Stimulated activated CD8-positive, alpha-beta memory T cell treated with anti-CD3 and anti-CD28 coated beads, Interleukin-4, amount 100 ng/mL, for 4 hours (primary cell): ENCODE measurements around the gene FAM237A.

Experiments
- DNase-seq, 2 donors: peaks; one replicate each; pipeline ENCODE4 v3.0.0-alpha.2; 2020; ENCODE audit warnings: low read depth in 2 of 2, low spot score in 1 of 2

Gene FAM237A

GRCh38 chr2:206642075-206643025 is at the start of gene FAM237A:
Gene FAM237A, plus strand, starts transcription at chr2:206642487. Its CDS starts 1,750 bp downstream, at chr2:206644237.
- DNase-seq = no peak

GRCh38 chr2:206597717-206598218 is 44.5 kb upstream of the FAM237A start:
- no peak for DNase-seq

GRCh38 chr2:206603243-206603642 is 39.0 kb upstream of the FAM237A start:
- no peak for DNase-seq

DNA sequence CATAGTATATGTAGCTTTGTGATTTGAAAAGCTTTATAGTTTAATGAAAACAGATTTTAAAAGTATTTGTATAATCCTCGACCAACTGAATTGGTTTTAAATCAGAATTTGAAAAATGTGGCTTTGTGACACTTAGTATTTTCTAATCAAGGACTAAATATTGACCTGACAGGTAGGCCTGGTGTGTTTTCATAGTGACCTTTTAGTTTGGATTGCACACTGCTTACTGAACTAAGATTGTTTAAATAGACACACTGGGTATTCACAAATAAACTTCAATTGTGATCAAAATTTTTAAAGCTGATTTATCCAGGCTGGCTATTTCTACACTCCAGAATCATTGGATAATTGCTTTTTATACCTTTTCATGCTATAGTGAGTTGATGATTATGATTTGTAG is 31.8 kb upstream of the FAM237A start:
- no peak for DNase-seq

DNA sequence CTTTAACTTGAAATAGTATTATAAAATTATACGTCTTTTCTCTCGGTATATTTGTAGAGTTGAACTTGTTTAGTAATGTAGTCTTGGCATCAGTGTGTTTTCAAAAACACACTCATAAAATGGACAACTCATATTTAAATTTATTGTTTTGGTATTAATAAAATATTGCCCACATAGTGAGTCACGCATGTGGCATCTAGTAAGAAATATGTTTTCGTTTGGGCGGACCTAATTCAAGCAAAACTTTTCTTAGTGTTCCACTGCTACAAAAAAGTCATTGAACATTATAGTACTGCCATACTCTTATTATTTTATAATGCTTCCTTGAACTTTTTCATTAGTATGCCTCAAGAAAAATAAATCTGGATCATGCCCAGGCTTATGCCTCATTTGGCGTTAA is 31.1 kb upstream of the FAM237A start:
- no peak for DNase-seq

- DNase-seq = no peak
These were observed 30.6 kb upstream of the FAM237A start for GRCh38 chr2:206611736-206612135.

- DNase-seq = no peak
These were observed 27.5 kb upstream of the FAM237A start for GRCh38 chr2:206614811-206615210.

GRCh38 chr2:206615417-206616089 is 26.7 kb upstream of the FAM237A start:
- no peak for DNase-seq

- DNase-seq = no peak
These were observed 26.1 kb upstream of the FAM237A start for GRCh38 chr2:206616151-206616550.

GRCh38 chr2:206619011-206619410 is 23.3 kb upstream of the FAM237A start:
- no peak for DNase-seq

GRCh38 chr2:206626108-206626507 is 16.2 kb upstream of the FAM237A start:
- DNase-seq = no peak

- DNase-seq = no peak
These were observed 14.7 kb upstream of the FAM237A start for GRCh38 chr2:206627632-206628031.

DNA sequence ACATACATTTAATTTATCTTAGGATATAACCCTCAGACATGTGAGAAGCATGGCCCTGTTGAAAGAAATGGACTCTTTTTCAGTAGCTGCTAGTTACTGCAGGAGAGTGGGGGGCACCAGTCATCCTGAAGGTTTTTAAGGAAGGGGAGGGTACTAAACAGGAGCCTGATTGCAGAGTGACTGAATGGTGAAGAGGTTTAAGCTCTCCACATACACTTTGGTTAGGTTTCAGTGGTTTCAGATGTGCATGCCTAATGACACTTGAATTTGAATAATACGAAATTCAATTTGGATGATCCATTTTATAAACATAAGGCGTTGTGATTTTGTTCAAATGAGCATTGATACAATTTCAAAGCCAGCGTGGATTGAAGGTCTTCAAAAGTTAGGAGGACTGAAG is 10.9 kb upstream of the FAM237A start:
- no peak for DNase-seq

DNA sequence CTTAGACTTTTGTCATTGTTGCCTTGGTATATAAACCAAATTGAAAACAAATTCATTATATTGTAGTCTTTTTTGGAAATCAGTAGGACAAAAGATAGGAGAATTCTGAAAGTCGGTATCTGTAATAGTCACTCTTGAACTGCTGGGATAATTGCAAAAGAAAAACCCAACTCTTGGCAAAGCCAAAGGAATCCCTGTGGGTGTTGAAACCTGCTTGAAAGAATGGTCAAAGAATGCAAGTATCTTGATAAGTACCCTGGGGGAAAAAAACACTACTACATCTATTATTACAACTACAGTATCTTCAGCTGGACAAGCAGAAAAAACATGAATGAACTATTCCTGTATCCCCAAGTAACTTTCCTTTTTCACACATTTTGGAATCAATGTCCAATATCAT is 7.3 kb upstream of the FAM237A start:
- no peak for DNase-seq

DNA sequence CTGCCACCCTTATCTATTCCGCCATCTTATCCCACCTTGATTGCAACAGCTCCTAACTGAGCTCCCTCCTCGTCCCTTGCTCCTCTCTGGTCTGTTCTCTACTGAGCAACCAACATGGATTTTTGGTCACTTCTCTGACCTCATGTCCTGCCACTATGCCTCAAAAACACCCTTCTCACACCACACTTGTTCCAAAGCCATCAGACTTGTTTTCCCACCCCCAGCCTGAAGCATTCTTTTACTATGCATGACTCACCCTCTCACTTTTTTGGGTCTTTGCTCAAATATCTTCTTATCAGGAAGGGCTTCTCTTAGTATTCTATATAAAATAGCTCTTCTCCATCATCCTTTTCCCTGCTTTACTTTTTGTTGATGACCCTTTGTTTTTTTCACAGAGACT is 2.7 kb upstream of the FAM237A start:
- no peak for DNase-seq

GRCh38 chr2:206641226-206641625 is 1.1 kb upstream of the FAM237A start:
- no peak for DNase-seq

GRCh38 chr2:206647985-206648384 is 5.7 kb downstream of the FAM237A start:
- no peak for DNase-seq

DNA sequence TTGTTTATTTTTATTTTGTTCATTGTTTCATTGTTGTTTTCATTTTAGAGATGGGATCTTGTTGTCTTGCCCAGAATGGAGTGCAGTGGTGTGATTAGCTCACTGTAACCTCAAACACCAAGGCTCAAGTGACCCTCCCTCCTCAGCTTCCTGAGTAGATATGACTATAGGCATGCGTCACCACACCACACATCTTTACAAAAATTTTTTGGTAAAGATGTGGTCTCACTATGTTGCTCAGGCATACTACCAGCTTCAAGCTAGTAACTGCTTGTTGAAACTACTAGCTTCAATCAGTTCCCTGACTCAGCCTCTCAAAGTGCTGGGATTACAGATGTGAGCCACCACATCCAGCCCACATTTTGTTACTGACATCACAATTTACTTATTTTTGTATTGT is 14.8 kb downstream of the FAM237A start:
- no peak for DNase-seq

- DNase-seq = no peak
These were observed 23.0 kb downstream of the FAM237A start for GRCh38 chr2:206665251-206665650.

DNA sequence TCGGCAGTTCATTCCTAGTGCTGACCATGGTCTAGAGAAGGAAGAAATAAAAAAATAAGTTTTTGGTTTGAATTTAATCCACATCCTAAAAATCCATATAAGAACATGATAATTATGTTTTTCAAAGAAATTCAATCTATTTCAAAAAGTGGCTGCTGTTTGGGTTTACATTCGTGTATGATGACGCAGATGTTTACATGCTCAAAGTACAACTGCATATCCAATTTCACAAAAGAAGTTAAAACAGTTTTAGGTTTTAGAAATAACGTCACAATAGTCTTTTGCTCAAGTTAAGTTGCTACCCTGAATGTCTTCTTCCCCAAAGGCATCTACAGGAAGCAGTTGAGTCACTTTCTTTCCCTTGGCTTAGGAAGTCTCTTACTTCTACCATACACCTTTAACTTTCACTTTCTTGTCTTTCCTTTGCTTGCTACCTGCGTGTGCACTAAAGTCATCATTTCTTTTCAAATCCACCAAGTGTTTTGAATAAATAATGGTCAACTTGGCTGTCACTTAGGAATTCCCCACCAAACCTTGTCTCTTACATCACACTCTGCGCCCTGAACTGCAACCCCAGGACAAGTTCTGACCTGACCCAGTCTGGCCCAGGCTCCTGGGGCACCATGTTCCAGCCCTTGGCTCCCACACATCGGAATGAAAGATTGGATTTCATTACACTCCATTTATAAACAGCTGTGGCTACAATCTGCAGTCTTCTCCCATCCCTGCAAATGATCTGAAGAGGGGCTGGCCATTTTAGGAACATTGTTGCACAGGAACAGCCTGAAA is 28.4 kb downstream of the FAM237A start:
- DNase-seq = no peak

DNA sequence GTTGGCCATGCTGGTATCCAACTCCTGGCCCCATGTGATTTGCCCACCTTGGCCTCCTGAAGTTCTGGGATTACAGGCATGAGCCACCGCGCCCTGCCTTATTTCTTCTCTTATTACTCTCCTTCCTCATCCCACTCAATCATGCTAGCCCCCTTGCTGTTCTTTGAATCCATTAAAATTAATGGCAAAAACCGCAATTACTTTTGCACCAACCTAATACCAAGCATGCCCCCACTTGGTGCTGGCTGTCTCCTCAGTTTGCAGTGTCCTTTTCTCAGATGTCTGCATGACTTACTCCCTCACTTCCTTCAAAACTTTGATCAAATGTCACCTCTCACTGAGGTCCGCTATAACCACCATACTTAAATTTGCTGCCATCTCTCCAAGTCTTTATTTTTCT is 41.3 kb downstream of the FAM237A start:
- no peak for DNase-seq
